ENCODE data around the gene ISOC1. TPM values are rescaled to one million over a fixed set of nuclear protein-coding genes. Genes with fewer than 3 reads are reported as not detected.

ISOC1 gene
- polyA plus RNA-seq, 1 donor (not counting 4 experiments of a cell fraction or from before 2014, with no cell fraction given): 26.4 TPM

DNA sequence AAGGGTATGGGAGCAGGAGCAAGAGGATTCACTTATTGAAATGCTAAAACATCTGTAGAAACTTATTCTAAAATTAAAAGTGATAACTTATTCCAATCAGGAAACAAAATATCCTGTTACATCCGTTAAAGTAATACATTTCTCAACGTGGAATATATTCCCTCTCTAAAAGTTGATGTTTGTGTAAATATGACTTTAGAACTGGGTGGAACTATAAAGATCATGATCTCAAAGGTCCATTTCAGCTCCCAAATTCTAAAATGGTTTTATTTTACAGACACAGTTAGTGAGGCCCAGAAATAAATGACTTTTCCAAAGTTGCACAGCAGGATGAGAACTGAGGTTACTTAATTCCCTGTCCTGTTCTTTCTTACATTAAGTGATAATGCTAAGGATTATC is 21.1 kb downstream of the ISOC1 start:
- TF ChIP-seq EZH2 (IDR thresholded peaks at IDR 0.05; ENCODE audit: low read length): no peak
- TF ChIP-seq, protein P1, sequence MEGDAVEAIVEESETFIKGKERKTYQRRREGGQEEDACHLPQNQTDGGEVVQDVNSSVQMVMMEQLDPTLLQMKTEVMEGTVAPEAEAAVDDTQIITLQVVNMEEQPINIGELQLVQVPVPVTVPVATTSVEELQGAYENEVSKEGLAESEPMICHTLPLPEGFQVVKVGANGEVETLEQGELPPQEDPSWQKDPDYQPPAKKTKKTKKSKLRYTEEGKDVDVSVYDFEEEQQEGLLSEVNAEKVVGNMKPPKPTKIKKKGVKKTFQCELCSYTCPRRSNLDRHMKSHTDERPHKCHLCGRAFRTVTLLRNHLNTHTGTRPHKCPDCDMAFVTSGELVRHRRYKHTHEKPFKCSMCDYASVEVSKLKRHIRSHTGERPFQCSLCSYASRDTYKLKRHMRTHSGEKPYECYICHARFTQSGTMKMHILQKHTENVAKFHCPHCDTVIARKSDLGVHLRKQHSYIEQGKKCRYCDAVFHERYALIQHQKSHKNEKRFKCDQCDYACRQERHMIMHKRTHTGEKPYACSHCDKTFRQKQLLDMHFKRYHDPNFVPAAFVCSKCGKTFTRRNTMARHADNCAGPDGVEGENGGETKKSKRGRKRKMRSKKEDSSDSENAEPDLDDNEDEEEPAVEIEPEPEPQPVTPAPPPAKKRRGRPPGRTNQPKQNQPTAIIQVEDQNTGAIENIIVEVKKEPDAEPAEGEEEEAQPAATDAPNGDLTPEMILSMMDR (optimal IDR thresholded peaks at IDR 0.05 in 1 of 3, IDR thresholded peaks at IDR 0.05 in 1 of 3, conservative IDR thresholded peaks at IDR 0.05 in 1 of 3; ENCODE audit: extremely low read depth in 1 of 3, insufficient read depth in 2 of 3, low read length in 3 of 3): no peak
- Histone ChIP-seq H3K4me1 (ENCODE audit: control insufficient read depth, extremely low read depth, insufficient read depth, low read length) (peaks cover 15% of the 10 kb centered on the region), H3K4me3 (ENCODE audit: control insufficient read depth in 2 of 3, extremely low read depth in 1 of 3, insufficient read depth in 2 of 3, low read depth in 1 of 3, low read length in 3 of 3) (no peak overlapping the region), H3K4me2 (ENCODE audit: control insufficient read depth, extremely low read depth, insufficient read depth, low read depth, low read length) (no peak overlapping the region), H3K9ac (ENCODE audit: control insufficient read depth, extremely low read depth, insufficient read depth, low read length) (no peak overlapping the region), H3K9me1 (ENCODE audit: control insufficient read depth, extremely low read depth, insufficient read depth, low read length) (no peaks in the 10 kb centered on the region), H3K27ac (ENCODE audit: control insufficient read depth, insufficient read depth, low read length) (no peak overlapping the region), H3K27me3 (ENCODE audit: control insufficient read depth, extremely low read depth, insufficient read depth, low read length) (no peaks in the 10 kb centered on the region), H3K79me2 (ENCODE audit: control insufficient read depth, insufficient read depth, low read length) (no peaks in the 10 kb centered on the region), H2AFZ (ENCODE audit: control insufficient read depth, low read length) (no peak overlapping the region), H4K20me1 (ENCODE audit: control insufficient read depth, extremely low read depth, insufficient read depth, low read length) (no peaks in the 10 kb centered on the region), H3K36me3 (ENCODE audit: control insufficient read depth in 2 of 2, extremely low read depth in 1 of 2, insufficient read depth in 2 of 2, low read length in 2 of 2) (no peaks in the 10 kb centered on the region), H3K9me3 (ENCODE audit: control insufficient read depth, low read depth, low read length) (no peaks in the 10 kb centered on the region)
- FAIRE-seq (no peak), DNase-seq (ENCODE audit: low read depth, low spot score) (no peak)
- dilution Hi-C loops (cut with MboI; ENCODE audit: extremely low pct_ligation_motif_present, low sequenced_read_pairs): no loop called here

DNA sequence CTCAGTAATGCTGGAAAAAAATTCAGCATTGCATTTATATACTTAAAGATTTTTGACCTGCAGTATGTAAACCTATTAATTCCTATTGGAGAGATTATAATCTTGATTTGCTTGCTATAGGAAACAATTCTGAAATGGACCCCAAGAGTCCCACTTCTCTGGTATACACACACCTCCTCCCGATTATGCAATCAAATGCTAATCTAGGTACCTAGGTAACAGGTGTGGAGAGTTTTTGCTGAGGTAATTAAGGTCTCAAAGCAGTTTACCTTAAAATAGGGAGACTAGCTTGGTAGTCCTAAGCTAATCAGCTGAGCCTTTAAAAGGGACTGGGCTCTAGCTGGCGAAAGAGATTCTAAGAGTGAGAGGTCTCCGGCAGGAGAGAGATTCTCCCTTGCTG is 22.2 kb downstream of the ISOC1 start:
- dilution Hi-C loops (cut with MboI; ENCODE audit: extremely low pct_ligation_motif_present, low sequenced_read_pairs): no loop called here
- H3K4me2 ChIP-seq (ENCODE audit: control insufficient read depth, extremely low read depth, insufficient read depth, low read depth, low read length): no peak overlapping the region
- no peaks in the 10 kb centered on the region for H3K79me2 ChIP-seq (ENCODE audit: control insufficient read depth, insufficient read depth, low read length)
- TF ChIP-seq, protein P1 (optimal IDR thresholded peaks at IDR 0.05 in 1 of 3, IDR thresholded peaks at IDR 0.05 in 1 of 3, conservative IDR thresholded peaks at IDR 0.05 in 1 of 3; ENCODE audit: extremely low read depth in 1 of 3, insufficient read depth in 2 of 3, low read length in 3 of 3): no peak
- TF ChIP-seq EZH2 (IDR thresholded peaks at IDR 0.05; ENCODE audit: low read length): no peak
- no peak for DNase-seq (ENCODE audit: low read depth, low spot score)
- no peaks in the 10 kb centered on the region for H4K20me1 ChIP-seq (ENCODE audit: control insufficient read depth, extremely low read depth, insufficient read depth, low read length)
- H3K27ac ChIP-seq (ENCODE audit: control insufficient read depth, insufficient read depth, low read length): no peak overlapping the region
- H3K4me3 ChIP-seq (ENCODE audit: control insufficient read depth in 2 of 3, extremely low read depth in 1 of 3, insufficient read depth in 2 of 3, low read depth in 1 of 3, low read length in 3 of 3): no peak overlapping the region
- H3K9me1 ChIP-seq (ENCODE audit: control insufficient read depth, extremely low read depth, insufficient read depth, low read length): no peaks in the 10 kb centered on the region
- no peak overlapping the region for H2AFZ ChIP-seq (ENCODE audit: control insufficient read depth, low read length)
- no peaks in the 10 kb centered on the region for H3K9me3 ChIP-seq (ENCODE audit: control insufficient read depth, low read depth, low read length)
- peaks cover 4% of the 10 kb centered on the region for H3K4me1 ChIP-seq (ENCODE audit: control insufficient read depth, extremely low read depth, insufficient read depth, low read length)
- no peaks in the 10 kb centered on the region for H3K27me3 ChIP-seq (ENCODE audit: control insufficient read depth, extremely low read depth, insufficient read depth, low read length)
- no peak overlapping the region for H3K9ac ChIP-seq (ENCODE audit: control insufficient read depth, extremely low read depth, insufficient read depth, low read length)
- no peak for FAIRE-seq
- H3K36me3 ChIP-seq (ENCODE audit: control insufficient read depth in 2 of 2, extremely low read depth in 1 of 2, insufficient read depth in 2 of 2, low read length in 2 of 2): no peaks in the 10 kb centered on the region
